Activated CD8-positive, alpha-beta memory T cell treated with anti-CD3 and anti-CD28 coated beads for 36 hours (primary cell): ENCODE data around the gene CMAS. TPM values are rescaled to one million over a fixed set of nuclear protein-coding genes. Genes with fewer than 3 reads are reported as not detected.
"Not testable (repeated sequence)": the region's sequence is repeated elsewhere in the genome, so short reads cannot be mapped to it uniquely, and the experiment has no call there.

ENCODE experiments used
- CTCF ChIA-PET: fragments of 350-600 bp; sonication (Branson Sonifier 250); formaldehyde crosslinking; loops from one replicate; lab custom pipeline; 2021; ENCODE audit warnings: antibody characterized with exemption; lab: Charles Lee
- POLR2A ChIA-PET: fragments of 350-600 bp; sonication (Branson Sonifier 250); formaldehyde crosslinking; loops from one replicate; lab custom pipeline; 2021; ENCODE audit warnings: antibody characterized with exemption; lab: Charles Lee
- total RNA-seq, 2 experiments: library from RNA; stranded (reverse); gene quantifications; one replicate each; pipeline ENCODE4 v1.2.3, GENCODE V29; 2021

Gene CMAS
- 10 to 100 TPM; 38.9 to 40.2 TPM for total RNA-seq

GRCh38 chr12:22046090-22046967 is at the start of gene CMAS:
Gene CMAS, plus strand, starts transcription at chr12:22046218. Its CDS starts 86 bp downstream, at chr12:22046304.
- ChIA-PET POLR2A (interaction anchor here (0.5 to 0.9 kb wide), 3 partner anchors 15 to 289 kb away, joined by 3 read pairs; no protein-coding TSS in a partner anchor), CTCF (interaction anchor here (0.6 to 1.1 kb wide), 2 partner anchors 289 to 349 kb away, joined by 3 to 4 read pairs; no protein-coding TSS in a partner anchor)

GRCh38 chr12:21998295-21998694 is 47.7 kb upstream of the CMAS start:
- ChIA-PET POLR2A (no interaction called here), CTCF (no interaction called here)

GRCh38 chr12:21998782-21999181 is 47.2 kb upstream of the CMAS start:
- ChIA-PET POLR2A (no interaction called here), CTCF (no interaction called here)

GRCh38 chr12:22002430-22002829 is 43.6 kb upstream of the CMAS start:
- ChIA-PET POLR2A (no interaction called here), CTCF (no interaction called here)

- CTCF ChIA-PET: interaction anchor here (0.6 kb wide), 1 partner anchor 316 kb away, joined by 3 read pairs; no protein-coding TSS in a partner anchor
- POLR2A ChIA-PET: not testable (repeated sequence)
Measured at GRCh38 chr12:22007794-22008193, 38.2 kb upstream of the CMAS start.

- ChIA-PET CTCF (interaction anchor here (0.5 to 0.6 kb wide), 2 partner anchors 10 to 316 kb away, joined by 3 to 4 read pairs; no protein-coding TSS in a partner anchor), POLR2A (no interaction called here)
Measured at GRCh38 chr12:22008196-22008595, 37.8 kb upstream of the CMAS start.

- ChIA-PET POLR2A (no interaction called here), CTCF (interaction anchor here (1.1 kb wide), 1 partner anchor 40 kb away, joined by 3 read pairs; no protein-coding TSS in a partner anchor)
Measured at GRCh38 chr12:22014041-22014782, 31.8 kb upstream of the CMAS start.

- ChIA-PET POLR2A (no interaction called here), CTCF (interaction anchor here (1.1 kb wide), 1 partner anchor 40 kb away, joined by 3 read pairs; no protein-coding TSS in a partner anchor)
Measured at GRCh38 chr12:22014783-22015144, 31.3 kb upstream of the CMAS start.

- CTCF ChIA-PET: no interaction called here
Measured at GRCh38 chr12:22016982-22017381, 29.0 kb upstream of the CMAS start.

GRCh38 chr12:22018860-22019259 is 27.2 kb upstream of the CMAS start:
- ChIA-PET POLR2A (no interaction called here), CTCF (interaction anchor here (0.9 kb wide), 1 partner anchor 321 kb away, joined by 3 read pairs; no protein-coding TSS in a partner anchor)

More at GRCh38 chr12:22016982-22017381, 29.0 kb upstream of the CMAS start:
- POLR2A ChIA-PET: no interaction called here

- CTCF ChIA-PET, POLR2A ChIA-PET: not testable (repeated sequence)
Measured at GRCh38 chr12:22023489-22023888, 22.5 kb upstream of the CMAS start.

- ChIA-PET POLR2A (no interaction called here), CTCF (no interaction called here)
Measured at GRCh38 chr12:22029491-22029890, 16.5 kb upstream of the CMAS start.

GRCh38 chr12:22029991-22030390 is 16.0 kb upstream of the CMAS start:
- CTCF ChIA-PET: no interaction called here
- POLR2A ChIA-PET: no interaction called here

GRCh38 chr12:22032732-22033131 is 13.3 kb upstream of the CMAS start:
- ChIA-PET CTCF (no interaction called here), POLR2A (no interaction called here)

GRCh38 chr12:22034709-22035506 is 11.1 kb upstream of the CMAS start:
- CTCF ChIA-PET: interaction anchor here (0.6 kb wide), 1 partner anchor 479 kb away, joined by 3 read pairs; no protein-coding TSS in a partner anchor

GRCh38 chr12:22037947-22038346 is 8.1 kb upstream of the CMAS start:
- POLR2A ChIA-PET: no interaction called here
- CTCF ChIA-PET: no interaction called here

More at GRCh38 chr12:22034709-22035506, 11.1 kb upstream of the CMAS start:
- POLR2A ChIA-PET: no interaction called here

GRCh38 chr12:22038734-22039133 is 7.3 kb upstream of the CMAS start:
- CTCF ChIA-PET: no interaction called here
- POLR2A ChIA-PET: no interaction called here

GRCh38 chr12:22039361-22039760 is 6.7 kb upstream of the CMAS start:
- ChIA-PET CTCF (no interaction called here), POLR2A (no interaction called here)
